Tongue (tissue), 2 donors: ENCODE measurements around the gene SNRNP27. TPM values are rescaled to one million over a fixed set of nuclear protein-coding genes. Genes with fewer than 3 reads are reported as not detected.
"Not testable (repeated sequence)": the region's sequence is repeated elsewhere in the genome, so short reads cannot be mapped to it uniquely, and the experiment has no call there.

ENCODE experiments used
- DNase-seq: peaks from one replicate; pipeline ENCODE4 v3.0.0-alpha.2; 2015
- total RNA-seq: library from RNA; depleted of rRNA; stranded (reverse); fragments of >200 nt; gene quantifications from one replicate; pipeline ENCODE4 v1.2.3, GENCODE V29; 2014

SNRNP27 gene, protein sequence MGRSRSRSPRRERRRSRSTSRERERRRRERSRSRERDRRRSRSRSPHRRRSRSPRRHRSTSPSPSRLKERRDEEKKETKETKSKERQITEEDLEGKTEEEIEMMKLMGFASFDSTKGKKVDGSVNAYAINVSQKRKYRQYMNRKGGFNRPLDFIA
- total RNA-seq: 59.9 TPM

- peak; percentile 93 for DNase-seq
These were observed at the start of gene SNRNP27 for GRCh38 chr2:69893684-69894551. SNRNP27 (plus strand) TSS chr2:69893956; CDS start chr2:69893985, 29 bp downstream.

DNA sequence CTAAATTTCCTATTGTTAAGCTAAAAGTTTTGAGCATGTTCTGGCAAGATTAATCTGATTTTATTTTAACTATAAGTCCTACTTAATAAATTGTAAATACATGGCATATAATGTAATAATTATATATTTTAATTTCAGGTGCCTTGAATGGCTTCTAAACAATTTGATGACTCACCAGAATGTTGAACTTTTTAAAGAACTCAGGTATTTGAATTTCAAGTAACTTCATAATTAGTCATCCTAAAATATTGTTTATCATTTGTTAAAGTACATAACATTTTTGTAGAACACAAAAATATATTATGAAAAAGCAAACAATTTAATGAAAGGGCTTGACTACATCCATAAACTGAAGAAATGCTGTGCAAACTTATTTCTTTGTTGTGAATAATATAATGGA lies 49.8 kb upstream of the SNRNP27 start:
- no peak for DNase-seq

DNA sequence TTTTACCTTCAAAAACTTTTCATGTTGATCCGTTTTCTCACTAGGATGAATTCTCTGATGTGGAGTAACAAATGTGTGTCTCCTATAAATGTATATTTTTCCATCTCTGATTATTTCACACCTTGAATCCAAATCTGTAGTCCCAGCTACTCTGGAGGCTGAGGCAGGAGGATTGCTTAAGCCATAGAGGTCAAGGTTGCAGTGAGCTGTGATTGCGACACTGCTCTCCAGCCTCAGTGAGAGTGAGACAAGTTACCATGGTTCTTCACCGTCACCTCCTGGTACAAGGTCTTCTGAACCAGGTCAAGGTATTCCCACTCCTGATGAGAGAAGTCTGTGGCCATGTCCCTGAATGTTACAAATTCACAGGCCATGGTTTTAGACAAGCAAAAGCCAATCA lies 49.2 kb upstream of the SNRNP27 start:
- no peak for DNase-seq

GRCh38 chr2:69846182-69847067 lies 47.3 kb upstream of the SNRNP27 start:
- no peak for DNase-seq

DNA sequence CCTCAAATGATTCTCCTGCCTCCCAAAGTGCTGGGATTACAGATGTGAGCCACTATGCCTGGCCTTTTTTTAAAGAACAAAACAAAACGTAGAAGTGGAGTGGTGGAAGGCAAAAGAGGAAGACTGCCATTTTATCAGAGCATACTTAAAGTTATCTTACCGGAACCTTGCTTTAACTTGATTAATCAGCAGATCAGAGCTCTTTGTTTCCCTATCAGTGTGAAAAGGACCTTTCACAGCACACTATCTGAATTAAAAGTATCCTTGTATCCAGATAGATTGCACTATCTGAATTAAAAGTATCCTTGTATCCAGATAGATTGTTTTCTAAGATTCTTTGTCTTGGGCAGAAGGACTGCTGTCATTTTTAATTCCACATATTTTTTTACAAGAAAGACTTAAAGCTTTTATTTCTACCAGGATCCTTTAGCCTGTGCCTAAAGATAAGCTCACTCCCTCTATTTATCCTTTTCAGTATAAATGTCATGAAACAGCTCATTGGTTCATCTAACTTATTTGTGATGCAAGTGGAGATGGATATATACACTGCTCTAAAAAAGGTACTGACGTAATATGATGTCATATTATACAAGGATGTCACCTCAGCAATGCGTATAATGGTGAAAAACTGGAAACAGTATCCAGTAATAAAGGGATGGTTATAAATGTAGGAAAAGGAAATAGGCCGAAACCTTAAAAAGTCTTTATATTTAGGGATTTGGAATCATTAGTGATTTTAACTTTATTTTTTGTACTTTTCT lies 46.5 kb upstream of the SNRNP27 start:
- DNase-seq: no peak

DNA sequence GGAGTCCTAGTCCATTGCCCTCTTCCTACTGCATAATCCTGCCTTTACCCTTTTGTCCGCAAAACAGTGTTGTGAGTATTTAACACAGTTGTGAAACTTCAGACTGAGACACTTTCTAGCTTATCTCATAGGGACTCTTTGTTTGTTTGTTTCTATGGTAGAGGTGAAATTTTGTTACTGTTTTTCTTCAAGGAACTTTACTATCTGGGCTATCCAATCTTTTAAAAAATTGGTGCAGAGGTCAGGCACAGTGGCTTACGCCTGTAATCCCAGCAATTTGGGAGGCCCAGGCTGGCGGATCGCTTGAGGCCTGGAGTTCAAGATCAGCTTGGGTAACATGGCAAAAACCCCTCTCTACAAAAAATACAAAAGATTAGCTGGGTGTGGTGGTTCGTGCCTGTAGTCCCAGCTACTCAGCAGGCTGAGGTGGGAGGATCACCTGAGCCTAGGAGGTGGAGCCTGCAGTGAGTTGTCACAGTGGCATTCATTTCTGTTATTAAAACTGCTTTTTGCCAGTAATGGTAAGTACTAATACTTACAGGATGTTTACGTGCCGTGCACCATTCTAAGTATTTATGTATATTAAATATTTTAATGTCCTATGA lies 45.5 kb upstream of the SNRNP27 start:
- no peak for DNase-seq

- no peak for DNase-seq
These were observed 35.5 kb upstream of the SNRNP27 start for GRCh38 chr2:69858261-69858660.

GRCh38 chr2:69863298-69863697 lies 30.5 kb upstream of the SNRNP27 start:
- DNase-seq: no peak

DNA sequence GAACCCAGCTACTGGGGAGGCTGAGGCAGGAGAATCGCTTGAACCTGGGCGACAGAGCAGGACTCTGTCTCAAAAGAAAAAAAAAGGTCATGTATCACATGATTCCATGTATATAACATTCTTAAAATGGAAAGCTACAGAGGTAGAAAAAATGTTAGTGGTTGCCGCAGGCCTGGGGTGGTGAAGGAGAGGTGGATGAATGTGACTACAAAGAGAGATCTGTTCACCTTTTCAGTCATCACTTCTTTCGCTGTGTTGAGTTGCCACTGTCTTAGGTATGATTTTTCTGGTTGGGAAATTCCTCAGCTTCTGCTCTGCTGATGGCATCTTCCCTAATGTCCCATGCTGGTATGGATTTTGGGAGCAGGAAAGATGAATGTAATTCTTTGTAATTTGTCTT lies 5.3 kb upstream of the SNRNP27 start:
- no peak for DNase-seq

DNA sequence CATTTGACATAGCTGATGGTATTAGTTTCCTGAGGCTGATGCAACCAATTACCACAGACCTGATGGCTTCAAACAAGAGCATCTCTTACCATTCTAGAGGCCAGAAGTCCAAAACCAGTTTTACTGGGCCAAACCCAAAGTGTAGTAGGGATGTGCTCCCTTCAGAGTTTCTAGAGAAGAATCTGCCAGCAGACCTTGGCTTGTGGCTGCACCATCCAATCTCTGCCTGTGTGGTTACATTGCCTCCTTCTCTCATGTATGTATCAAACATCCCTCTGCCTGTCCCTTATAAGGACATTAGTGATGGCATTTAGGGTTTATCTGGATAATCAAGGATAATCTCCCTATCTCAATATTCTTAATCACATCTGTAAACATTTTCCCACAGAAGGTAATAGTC lies 4.5 kb upstream of the SNRNP27 start:
- no peak for DNase-seq

- DNase-seq: no peak
These were observed 2.9 kb upstream of the SNRNP27 start for GRCh38 chr2:69890881-69891280.

GRCh38 chr2:69892838-69893424 lies 825 bp upstream of the SNRNP27 start:
- DNase-seq: not testable (repeated sequence)

GRCh38 chr2:69894737-69895136 lies 981 bp downstream of the SNRNP27 start:
- not testable (repeated sequence) for DNase-seq

DNA sequence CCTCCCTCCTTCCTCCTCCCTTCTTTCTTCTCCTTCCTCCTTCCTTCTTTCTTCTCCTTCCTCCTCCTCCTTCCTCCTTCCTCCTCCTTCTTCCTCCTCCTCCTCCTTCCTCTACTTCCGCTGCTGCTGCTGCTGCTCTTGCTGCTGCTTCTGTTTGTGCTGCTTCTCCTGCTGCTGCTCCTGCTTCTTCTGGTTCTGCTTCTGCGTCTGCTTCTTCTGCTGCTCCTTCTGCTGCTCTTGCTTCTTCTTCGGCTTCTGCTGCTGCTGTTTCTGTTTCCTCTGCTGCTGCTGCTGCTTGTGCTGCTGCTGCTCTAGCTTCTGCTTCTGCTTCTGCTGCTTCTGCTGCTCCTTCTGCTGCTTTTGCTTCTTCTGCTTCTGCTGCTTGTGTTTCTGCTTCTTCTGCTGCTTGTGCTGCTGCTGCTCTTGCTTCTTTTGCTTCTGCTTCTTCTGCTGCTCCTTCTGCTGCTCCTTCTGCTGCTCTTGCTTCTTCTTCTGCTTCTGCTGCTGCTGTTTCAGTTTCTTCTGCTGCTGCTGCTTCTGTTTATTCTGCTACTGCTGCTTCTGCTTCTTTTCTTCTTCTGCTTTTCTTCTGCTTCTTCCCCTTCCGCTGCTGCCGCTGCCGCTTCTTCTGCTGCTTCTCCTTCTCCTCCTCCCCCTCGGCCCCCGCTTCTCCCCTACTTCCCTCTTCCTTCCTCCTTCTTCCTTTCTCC lies 8.6 kb downstream of the SNRNP27 start:
- DNase-seq: no peak

DNA sequence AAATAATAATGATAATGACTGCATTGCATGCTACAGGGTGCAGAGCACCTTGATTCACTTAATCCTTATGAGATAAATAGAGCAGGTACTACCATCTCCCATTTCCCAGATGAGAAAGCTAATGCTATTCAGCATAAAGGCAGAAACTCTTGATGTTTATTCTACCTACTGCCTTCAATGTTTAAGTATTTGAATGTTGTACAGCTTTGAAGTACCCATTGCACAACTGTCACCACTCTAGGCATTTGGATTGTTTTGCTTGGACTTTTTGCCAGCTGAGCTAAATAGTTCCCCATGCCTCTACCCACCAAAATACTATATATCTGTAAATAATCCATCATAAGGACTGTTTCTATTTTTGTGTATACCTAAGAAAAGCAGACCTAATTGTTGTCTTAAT lies 13.5 kb downstream of the SNRNP27 start:
- DNase-seq: no peak

GRCh38 chr2:69911985-69912563 lies 18.3 kb downstream of the SNRNP27 start:
- DNase-seq: peak; percentile 73

DNA sequence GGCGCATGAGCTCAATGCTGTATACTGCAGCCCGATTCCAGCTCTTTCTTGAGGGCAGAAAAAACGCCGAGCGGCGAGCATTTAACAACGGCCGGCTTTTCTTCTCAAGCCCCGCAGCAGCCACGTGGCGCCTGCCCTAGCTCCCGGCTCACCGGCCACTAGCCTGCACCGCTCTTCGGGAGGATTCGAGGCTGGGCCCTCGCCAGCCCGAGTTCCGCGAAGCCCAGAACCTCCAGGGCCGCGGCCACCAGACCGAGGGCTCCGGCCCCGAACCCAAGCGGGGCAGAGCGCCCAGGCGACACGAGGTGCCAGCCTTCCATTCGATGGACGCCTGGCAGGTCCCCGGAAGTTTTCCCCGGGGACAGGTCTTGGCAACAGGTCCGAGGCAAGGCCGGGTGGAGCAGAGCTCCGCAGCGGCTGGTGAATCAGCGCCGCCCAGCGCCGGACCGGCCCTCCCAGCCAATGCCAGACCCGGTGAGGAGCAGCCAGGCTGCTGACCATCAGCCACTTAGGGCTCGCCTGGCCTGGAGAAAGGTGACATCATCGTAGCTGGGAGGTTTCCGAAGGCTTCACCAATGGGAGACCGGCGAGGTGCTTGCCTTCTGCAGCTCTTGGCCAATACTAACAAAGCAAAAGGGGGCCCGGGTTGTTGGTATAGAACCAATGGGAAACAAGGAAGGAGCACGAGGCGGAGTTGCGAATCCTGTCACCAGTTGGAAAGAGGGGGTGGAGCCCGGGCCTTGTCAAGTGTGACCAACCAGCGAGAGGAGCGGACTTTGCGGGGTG lies 20.6 kb downstream of the SNRNP27 start:
- peak; percentile 100 for DNase-seq

DNA sequence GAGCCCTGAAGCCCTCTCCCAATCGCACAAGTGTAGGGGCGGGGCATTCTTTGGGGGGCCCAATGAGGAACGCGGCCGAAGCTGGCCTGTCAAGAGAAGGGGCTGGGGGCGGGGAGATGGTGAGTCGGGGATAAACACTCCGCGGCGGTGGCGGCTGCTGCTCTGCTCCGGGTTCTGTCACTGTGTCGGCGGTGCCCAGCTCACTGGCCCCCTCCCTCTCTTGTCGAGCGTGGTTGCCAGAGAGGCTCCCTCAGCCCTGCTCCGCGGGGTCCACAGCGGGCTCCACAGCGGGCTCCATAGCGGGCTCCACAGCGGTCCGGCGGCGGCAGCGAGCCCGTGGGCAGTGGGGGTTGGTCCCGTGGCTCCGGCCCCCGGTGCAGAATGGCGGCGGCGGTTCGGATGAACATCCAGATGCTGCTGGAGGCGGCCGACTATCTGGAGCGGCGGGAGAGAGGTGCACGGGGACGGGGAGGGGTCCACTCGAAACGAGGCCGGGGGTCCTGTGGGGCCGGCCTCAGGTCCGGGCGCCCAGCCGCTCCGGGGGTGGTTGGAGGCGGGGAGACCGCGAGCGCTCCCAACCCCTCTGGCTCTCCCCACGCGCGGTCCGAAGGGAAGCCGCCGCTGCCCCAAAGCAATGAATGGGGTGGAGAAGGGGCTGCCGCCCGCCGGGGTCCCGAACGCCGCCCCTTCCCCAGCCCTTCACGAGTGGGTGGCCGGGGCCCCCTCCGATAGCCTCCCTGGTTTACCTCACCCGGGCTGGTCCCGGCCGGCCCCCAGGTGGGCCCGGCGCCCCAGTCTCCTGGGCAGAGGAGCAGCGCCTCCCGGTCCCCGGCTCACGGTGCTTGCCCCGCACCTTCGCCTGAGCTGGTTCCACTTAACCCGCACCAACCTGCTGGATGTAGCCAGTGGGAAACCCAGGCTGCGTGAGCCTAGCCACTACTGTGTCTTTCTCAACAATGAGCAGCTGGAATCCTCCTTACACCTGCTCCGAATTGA lies 21.5 kb downstream of the SNRNP27 start, which contains the start of gene MXD1:
Gene MXD1, plus strand, starts transcription at position 160 of the 996 bp plus-strand sequence. Its CDS starts 222 bp downstream, at position 382.
- DNase-seq: peak; percentile 13
